ENCODE data around the gene CDKL2. TPM values are rescaled to one million over a fixed set of nuclear protein-coding genes. Genes with fewer than 3 reads are reported as not detected.

CDKL2 gene
- total and polyA plus RNA-seq, 9 of the 15 experiments (the other 6 are each of a cell fraction or from before 2014, with no cell fraction given), result 0.01 to 0.16 TPM; not detected in 7

- TF ChIP-seq ZBTB5 (IDR thresholded peaks at IDR 0.05), result no peak
- no peak for TF ChIP-seq RBM39 (optimal IDR thresholded peaks at IDR 0.05; ENCODE audit: low read depth, low read length)
- TF ChIP-seq ZNF764 (CRISPR knock-in tag; IDR thresholded peaks at IDR 0.05; ENCODE audit: low read depth), result no peak
- no peak for TF ChIP-seq ZKSCAN8 (CRISPR knock-in tag; IDR thresholded peaks at IDR 0.05)
- TF ChIP-seq IRF2 (CRISPR knock-in tag; IDR thresholded peaks at IDR 0.05), result no peak
- no peak for TF ChIP-seq TAF15 (IDR thresholded peaks at IDR 0.05; ENCODE audit: low read depth, low read length)
- no peak for TF ChIP-seq ZNF444 (CRISPR knock-in tag; IDR thresholded peaks at IDR 0.05)
Measured at GRCh38 chr4:75654905-75655304, 24.6 kb upstream of the CDKL2 start (continued).

GRCh38 chr4:75653845-75654503 is 23.6 kb upstream of the CDKL2 start:
- Histone ChIP-seq H3K27me3 (ENCODE audit: control insufficient read depth in 2 of 2, insufficient read depth in 2 of 2, low read length in 2 of 2) (no peaks in the 10 kb centered on the region), H4K20me1 (replicated peaks; ENCODE audit: control insufficient read depth, insufficient read depth, low read length) (peaks cover 5% of the 10 kb centered on the region; the same call in 1 of the 2 replicates), H3K4me1 (replicated peaks in 1 of 2; ENCODE audit: control insufficient read depth in 2 of 2, insufficient read depth in 2 of 2, low read length in 2 of 2) (no peaks in the 10 kb centered on the region), H3K27ac (ENCODE audit: extremely low read depth, low read depth, low read length) (no peak overlapping the region), H3K9ac (ENCODE audit: insufficient read depth in 1 of 2, low read depth in 2 of 2, low read length in 2 of 2) (no peak overlapping the region), H3K36me3 (ENCODE audit: control insufficient read depth, insufficient read depth, low read length) (peaks cover 90% of the 10 kb centered on the region), H3K4me2 (ENCODE audit: insufficient read depth, low read length) (no peak overlapping the region), H2AFZ (ENCODE audit: low read depth, low read length) (no peak overlapping the region), H3K4me3 (no peak overlapping the region), H3K9me1 (ENCODE audit: control insufficient read depth, insufficient read depth, low read length) (no peaks in the 10 kb centered on the region), H3K9me3 (replicated peaks; ENCODE audit: control insufficient read depth, insufficient read depth, low read depth, low read length) (no peaks in the 10 kb centered on the region), H3K79me2 (ENCODE audit: control insufficient read depth, insufficient read depth, low read length) (peaks cover 38% of the 10 kb centered on the region)
- in situ Hi-C loops (cut with MboI), result no loop called here
- DNase-seq (ENCODE audit: extremely low read depth in 1 of 4, low spot score in 3 of 4) (peak in 1 of 4 experiments; percentile 21), ATAC-seq (peak; percentile 71), FAIRE-seq (no peak)
- WGBS (ENCODE audit: insufficient coverage, low coverage, missing lambda C conversion rate), result 88% methylated on average over 2 of the region's 2 CpGs
- no TSS peak for BruUV-seq (replicated peaks)
- ChIA-PET POLR2A (interaction anchor here (0.7 to 1.3 kb wide), 3 partner anchors 10 to 70 kb away, joined by 3 to 6 read pairs (median 3); partner anchors contain the start of gene USO1), CTCF (ENCODE audit: low intra/inter-chr PET ratio) (no interaction called here)
- intact Hi-C loops (cut with micrococcal nuclease), result loop anchor here (1.0 kb wide), 1 partner anchor 194 kb away; no protein-coding TSS in a partner anchor
- TF ChIP-seq ARHGAP35 (IDR thresholded peaks at IDR 0.05; ENCODE audit: partially characterized antibody) (no peak), SNRNP70 (optimal IDR thresholded peaks at IDR 0.05; ENCODE audit: low read depth, low read length) (no peak), CREB3L1 (IDR thresholded peaks at IDR 0.05; ENCODE audit: borderline replicate concordance, low read depth) (no peak), U2AF1 (optimal IDR thresholded peaks at IDR 0.05; ENCODE audit: low read depth, low read length) (no peak), HDAC2 (IDR thresholded peaks at IDR 0.05) (no peak), ZNF384 (IDR thresholded peaks at IDR 0.05; ENCODE audit: low read depth, low read length) (no peak), MYBL2 (IDR thresholded peaks at IDR 0.05; ENCODE audit: low read depth) (no peak), MYBL2 (CRISPR knock-in tag; IDR thresholded peaks at IDR 0.05; ENCODE audit: borderline replicate concordance) (no peak), SIN3A (IDR thresholded peaks at IDR 0.05; ENCODE audit: borderline replicate concordance in 2 of 2, control insufficient read depth in 1 of 2, low read depth in 2 of 2, low read length in 2 of 2) (no peak), ZNF3 (CRISPR knock-in tag; IDR thresholded peaks at IDR 0.05) (no peak), FIP1L1 (IDR thresholded peaks at IDR 0.05; ENCODE audit: low read depth, low read length, poor library complexity, severe bottlenecking) (no peak)

Measured in K562 (cell line).